Panc1 (cell line): ENCODE results near the gene POLR1H. TPM values are rescaled to one million over a fixed set of nuclear protein-coding genes. Genes with fewer than 3 reads are reported as not detected.

ENCODE experiments used
- ATAC-seq: fragments of 200-7000 bp; cut with Tn5 transposase; 2 replicates; pipeline ENCODE4 v1.9.1; 2020; ENCODE audit warnings: mild to moderate bottlenecking, moderate library complexity
- BruUV-seq: library from RNA; stranded (reverse); fragments of 400-500 nt; replicated peaks from 2 replicates; lab custom pipeline; 2021; lab: Mats Ljungman, UMichigan
- CTCF ChIA-PET: fragments of 300-600 bp; sonication (Branson Sonifier 250); formaldehyde crosslinking; loops from one replicate; lab custom pipeline; 2022; ENCODE audit warnings: antibody characterized with exemption; lab: Charles Lee
- POLR2A ChIA-PET: fragments of 300-600 bp; sonication (Branson Sonifier 250); formaldehyde crosslinking; loops from one replicate; lab custom pipeline; 2022; ENCODE audit warnings: antibody characterized with exemption; lab: Charles Lee
- DNase-seq: peaks from one replicate; pipeline ENCODE4 v3.0.0-alpha.2; 2010; ENCODE audit warnings: low read depth, low spot score
- H3K27ac ChIP-seq: 2 replicates; pipeline ENCODE4 v1.5.1; 2011; ENCODE audit warnings: mild to moderate bottlenecking, low read length, inconsistent platforms
- H3K27me3 ChIP-seq: fragments of 200-500 bp; sonication (Bioruptor generic); 2 replicates; pipeline ENCODE4 v1.6.0; 2014; ENCODE audit warnings: low read length, inconsistent platforms; ENCODE audit not compliant: control insufficient read depth, insufficient read depth
- H3K36me3 ChIP-seq: fragments of 200-500 bp; sonication (Bioruptor generic); 2 replicates; pipeline ENCODE4 v1.5.1; 2014; ENCODE audit warnings: inconsistent platforms, mild to moderate bottlenecking, low read length, moderate library complexity; ENCODE audit not compliant: control insufficient read depth, insufficient read depth
- H3K4me1 ChIP-seq: 2 replicates; pipeline ENCODE4 v1.5.1; 2011; ENCODE audit warnings: inconsistent platforms, mild to moderate bottlenecking, low read length, moderate library complexity; ENCODE audit not compliant: control insufficient read depth, insufficient read depth
- H3K4me3 ChIP-seq, 2 experiments: 2 replicates each; pipeline ENCODE4 v1.5.1; 2011 to 2012; ENCODE audit warnings: low read depth in 2 of 2, low read length in 2 of 2, mild to moderate bottlenecking in 2 of 2, inconsistent platforms in 1 of 2, moderate library complexity in 1 of 2
- H3K9me3 ChIP-seq: fragments of 200-500 bp; sonication (Bioruptor generic); 2 replicates; pipeline ENCODE4 v1.5.1; 2014; ENCODE audit warnings: low read depth, mild to moderate bottlenecking, inconsistent platforms, low read length, moderate library complexity; ENCODE audit not compliant: control insufficient read depth, insufficient read depth
- POLR2AphosphoS5 ChIP-seq: IDR thresholded peaks from 2 replicates; pipeline ENCODE4 v1.6.1; 2012; ENCODE audit warnings: mild to moderate bottlenecking, low read depth, low read length, moderate library complexity
- REST ChIP-seq, 2 experiments: IDR thresholded peaks; 2 replicates each; pipeline ENCODE4 v1.6.1; 2011 to 2012; ENCODE audit warnings: low read depth in 2 of 2, control low read depth in 1 of 2, low read length in 1 of 2, mild to moderate bottlenecking in 1 of 2, moderate library complexity in 1 of 2; ENCODE audit not compliant: insufficient read depth in 1 of 2
- SIN3A ChIP-seq: IDR thresholded peaks from 2 replicates; pipeline ENCODE4 v1.6.1; 2012; ENCODE audit warnings: low read depth, mild to moderate bottlenecking, low read length, moderate library complexity, borderline replicate concordance; ENCODE audit not compliant: insufficient read depth
- TCF7L2 ChIP-seq: IDR thresholded peaks from 2 replicates; pipeline ENCODE4 v1.6.1; 2011; ENCODE audit warnings: mild to moderate bottlenecking, low read depth, low read length, inconsistent platforms
- in situ Hi-C: cut with HindIII; loops from 2 replicates; pipeline ENCODE4 v1.10.0; 2016; ENCODE audit warnings: low sequenced_read_pairs, low pct_unique_long_range_greater_than_20kb
- intact Hi-C: fragments of 100-400 bp; cut with micrococcal nuclease; formaldehyde crosslinking; loops from one replicate; pipeline ENCODE4 v1.10.0; 2022; ENCODE audit not compliant: unreplicated experiment
- total RNA-seq: library from RNA; stranded (reverse); gene quantifications from one replicate; pipeline ENCODE4 v1.2.1, GENCODE V29; 2021; ENCODE audit not compliant: unreplicated experiment
- TF ChIP-seq, protein P1 (sequence below): fragments of 450-650 bp; IDR thresholded peaks from 2 replicates; pipeline ENCODE4 v1.5.1; 2017; ENCODE audit warnings: mild to moderate bottlenecking

Gene POLR1H
- total RNA-seq, 1 experiment from 2014 or later = 24.9 TPM

GRCh38 chr6:30112402-30112994, 51.4 kb downstream of the POLR1H start:
- in situ Hi-C loops (no loop called here), intact Hi-C loops (no loop called here)
- Histone ChIP-seq H3K4me3 (no peak overlapping the region), H3K27ac (no peak overlapping the region), H3K27me3 (peaks cover 16% of the 10 kb centered on the region), H3K9me3 (no peaks in the 10 kb centered on the region), H3K36me3 (no peaks in the 10 kb centered on the region), H3K4me1 (no peaks in the 10 kb centered on the region)
- TF ChIP-seq, protein P1, sequence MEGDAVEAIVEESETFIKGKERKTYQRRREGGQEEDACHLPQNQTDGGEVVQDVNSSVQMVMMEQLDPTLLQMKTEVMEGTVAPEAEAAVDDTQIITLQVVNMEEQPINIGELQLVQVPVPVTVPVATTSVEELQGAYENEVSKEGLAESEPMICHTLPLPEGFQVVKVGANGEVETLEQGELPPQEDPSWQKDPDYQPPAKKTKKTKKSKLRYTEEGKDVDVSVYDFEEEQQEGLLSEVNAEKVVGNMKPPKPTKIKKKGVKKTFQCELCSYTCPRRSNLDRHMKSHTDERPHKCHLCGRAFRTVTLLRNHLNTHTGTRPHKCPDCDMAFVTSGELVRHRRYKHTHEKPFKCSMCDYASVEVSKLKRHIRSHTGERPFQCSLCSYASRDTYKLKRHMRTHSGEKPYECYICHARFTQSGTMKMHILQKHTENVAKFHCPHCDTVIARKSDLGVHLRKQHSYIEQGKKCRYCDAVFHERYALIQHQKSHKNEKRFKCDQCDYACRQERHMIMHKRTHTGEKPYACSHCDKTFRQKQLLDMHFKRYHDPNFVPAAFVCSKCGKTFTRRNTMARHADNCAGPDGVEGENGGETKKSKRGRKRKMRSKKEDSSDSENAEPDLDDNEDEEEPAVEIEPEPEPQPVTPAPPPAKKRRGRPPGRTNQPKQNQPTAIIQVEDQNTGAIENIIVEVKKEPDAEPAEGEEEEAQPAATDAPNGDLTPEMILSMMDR = no peak
- no peak for TF ChIP-seq REST (IDR thresholded peaks at IDR 0.05; ENCODE audit: insufficient read depth in 1 of 2, low read depth in 2 of 2, low read length in 1 of 2)
- no peak for TF ChIP-seq POLR2AphosphoS5
- TF ChIP-seq TCF7L2 = no peak
- no peak for TF ChIP-seq SIN3A
- DNase-seq (no peak), ATAC-seq (no peak)
- BruUV-seq = no TSS peak
- CTCF ChIA-PET = interaction anchor here (1.3 kb wide), 1 partner anchor 10 kb away, joined by 3 read pairs; no protein-coding TSS in a partner anchor
- POLR2A ChIA-PET = interaction anchor here (0.6 kb wide), 1 partner anchor 21 kb away, joined by 5 read pairs; no protein-coding TSS in a partner anchor

DNA sequence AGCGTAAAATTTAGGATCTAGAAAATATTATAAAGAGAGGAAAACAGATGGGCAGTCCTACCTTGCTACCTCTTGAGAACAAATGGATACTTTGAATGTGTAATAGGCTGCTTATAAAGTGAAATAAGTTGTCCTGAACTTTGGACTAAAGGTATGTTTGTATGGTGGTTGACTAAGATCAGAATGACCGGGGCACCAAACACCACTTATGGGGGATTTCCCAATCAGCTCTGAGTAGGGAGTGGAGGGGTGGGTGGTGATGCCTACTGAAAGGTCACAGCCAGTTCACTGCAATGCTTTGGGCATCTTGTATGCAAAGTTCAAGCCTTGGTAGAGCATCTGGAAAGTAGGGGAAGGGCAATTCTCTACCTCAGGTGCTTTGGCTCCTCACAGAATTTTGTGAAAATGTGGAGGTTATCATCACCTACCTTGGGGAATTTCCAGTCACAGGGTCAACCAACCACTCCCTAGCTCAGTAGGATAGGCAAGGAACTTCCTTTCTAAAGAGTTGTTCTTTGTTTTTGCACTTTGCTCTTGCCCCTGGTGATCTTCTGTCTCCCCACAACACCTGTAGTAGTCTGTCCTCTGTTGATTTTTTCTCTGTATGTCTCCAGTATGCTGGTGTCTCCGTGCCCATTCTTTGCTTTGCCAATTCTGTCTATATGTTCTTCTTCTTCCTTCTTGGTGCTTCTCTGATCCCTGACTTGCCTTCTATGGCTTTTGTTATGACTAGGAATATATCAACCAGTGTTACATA, 52.1 kb downstream of the POLR1H start, which contains the start of gene TRIM31:
Gene TRIM31, minus strand, starts transcription at position 88 of the 757 bp plus-strand sequence. CDS start 285 bp downstream, outside the sequence.
- CTCF ChIA-PET = no interaction called here

More for the DNA sequence above, 52.1 kb downstream of the POLR1H start, which contains the start of gene TRIM31:
- H3K4me1 ChIP-seq = no peaks in the 10 kb centered on the region
- intact Hi-C loops = no loop called here
- ATAC-seq (no peak), DNase-seq (no peak)
- H3K27me3 ChIP-seq = peaks cover 16% of the 10 kb centered on the region
- BruUV-seq = no TSS peak
- in situ Hi-C loops = no loop called here
- TF ChIP-seq REST (IDR thresholded peaks at IDR 0.05; ENCODE audit: insufficient read depth in 1 of 2, low read depth in 2 of 2, low read length in 1 of 2) (no peak), POLR2AphosphoS5 (no peak), SIN3A (no peak), TCF7L2 (no peak)
- TF ChIP-seq, protein P1 = no peak
- H3K9me3 ChIP-seq = no peaks in the 10 kb centered on the region
- H3K36me3 ChIP-seq = no peaks in the 10 kb centered on the region
- no peak within 1 kb of the TSS for H3K4me3 ChIP-seq
- H3K27ac ChIP-seq = no peak within 1 kb of the TSS
- POLR2A ChIA-PET = no interaction called here
